Measurements from ENCODE around the gene CRP.
"Not testable (repeated sequence)": the region's sequence is repeated elsewhere in the genome, so short reads cannot be mapped to it uniquely, and the experiment has no call there.

Gene CRP

DNA sequence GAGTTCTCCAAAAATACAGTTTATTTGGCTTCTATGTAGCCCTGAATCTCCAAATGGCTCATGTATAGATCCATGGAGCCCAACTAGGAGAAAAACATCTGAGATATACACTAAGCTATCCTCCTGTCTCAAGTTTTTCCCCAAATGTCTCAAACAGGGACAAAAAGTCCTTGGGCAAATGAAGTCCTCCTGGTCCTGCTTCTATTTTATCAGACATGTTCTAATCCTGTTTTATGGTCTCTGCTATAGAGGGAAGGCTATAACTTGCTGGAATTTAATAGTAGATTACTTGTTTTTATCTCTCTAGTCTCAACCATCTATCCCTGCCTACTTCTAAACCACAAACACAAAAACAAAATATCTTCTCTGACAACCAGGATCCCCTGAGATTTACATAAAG lies 26.9 kb downstream of the CRP start:
- H3K27me3 ChIP-seq (ENCODE audit: low read depth, low read length) = no peaks in the 10 kb centered on the region
- TF ChIP-seq EZH2phosphoT487 (IDR thresholded peaks at IDR 0.05; ENCODE audit: low read depth) = no peak
- no peak for TF ChIP-seq CTCF (IDR thresholded peaks at IDR 0.05; ENCODE audit: low read depth, low read length)

GRCh38 chr1:159686599-159687299 lies 27.6 kb downstream of the CRP start:
- TF ChIP-seq CTCF (IDR thresholded peaks at IDR 0.05; ENCODE audit: low read depth, low read length) = no peak
- no peak for TF ChIP-seq EZH2phosphoT487 (IDR thresholded peaks at IDR 0.05; ENCODE audit: low read depth)
- H2AFZ ChIP-seq (ENCODE audit: low read depth, low read length) = no peak overlapping the region
- H3K4me2 ChIP-seq (ENCODE audit: low read length) = no peak overlapping the region
- no peak overlapping the region for H3K27ac ChIP-seq (ENCODE audit: low read length)
- no peaks in the 10 kb centered on the region for H4K20me1 ChIP-seq (ENCODE audit: insufficient read depth, low read length)
- no peaks in the 10 kb centered on the region for H3K79me2 ChIP-seq (ENCODE audit: low read length)
- H3K4me1 ChIP-seq (ENCODE audit: low read length) = no peaks in the 10 kb centered on the region
- H3K27me3 ChIP-seq (ENCODE audit: low read depth, low read length) = no peaks in the 10 kb centered on the region
- no peak overlapping the region for H3K4me3 ChIP-seq (ENCODE audit: low read length)
- H3K9me3 ChIP-seq (ENCODE audit: insufficient read depth, low read length) = no peaks in the 10 kb centered on the region
- H3K9ac ChIP-seq (ENCODE audit: low read length) = no peak overlapping the region
- H3K36me3 ChIP-seq (replicated peaks; ENCODE audit: low read depth, low read length) = no peaks in the 10 kb centered on the region

More for the DNA sequence above, 26.9 kb downstream of the CRP start:
- Histone ChIP-seq H3K9me3 (ENCODE audit: insufficient read depth, low read length) (no peaks in the 10 kb centered on the region), H3K9ac (ENCODE audit: low read length) (no peak overlapping the region), H3K4me1 (ENCODE audit: low read length) (no peaks in the 10 kb centered on the region), H4K20me1 (ENCODE audit: insufficient read depth, low read length) (no peaks in the 10 kb centered on the region), H2AFZ (ENCODE audit: low read depth, low read length) (no peak overlapping the region), H3K4me2 (ENCODE audit: low read length) (no peak overlapping the region), H3K36me3 (replicated peaks; ENCODE audit: low read depth, low read length) (no peaks in the 10 kb centered on the region), H3K79me2 (ENCODE audit: low read length) (no peaks in the 10 kb centered on the region), H3K4me3 (ENCODE audit: low read length) (no peak overlapping the region), H3K27ac (ENCODE audit: low read length) (no peak overlapping the region)

- no peaks in the 10 kb centered on the region for H3K4me1 ChIP-seq (ENCODE audit: low read length)
- no peak overlapping the region for H3K4me2 ChIP-seq (ENCODE audit: low read length)
- no peak overlapping the region for H2AFZ ChIP-seq (ENCODE audit: low read depth, low read length)
- no peak overlapping the region for H3K4me3 ChIP-seq (ENCODE audit: low read length)
- H4K20me1 ChIP-seq (ENCODE audit: insufficient read depth, low read length) = no peaks in the 10 kb centered on the region
- H3K27me3 ChIP-seq (ENCODE audit: low read depth, low read length) = no peaks in the 10 kb centered on the region
- TF ChIP-seq CTCF (IDR thresholded peaks at IDR 0.05; ENCODE audit: low read depth, low read length) (no peak), EZH2phosphoT487 (IDR thresholded peaks at IDR 0.05; ENCODE audit: low read depth) (no peak)
- no peaks in the 10 kb centered on the region for H3K36me3 ChIP-seq (replicated peaks; ENCODE audit: low read depth, low read length)
- H3K79me2 ChIP-seq (ENCODE audit: low read length) = no peaks in the 10 kb centered on the region
- H3K9ac ChIP-seq (ENCODE audit: low read length) = no peak overlapping the region
- no peak overlapping the region for H3K27ac ChIP-seq (ENCODE audit: low read length)
- H3K9me3 ChIP-seq (ENCODE audit: insufficient read depth, low read length) = no peaks in the 10 kb centered on the region
These were observed 35.5 kb downstream of the CRP start for GRCh38 chr1:159678939-159679338.

GRCh38 chr1:159675046-159675445 lies 39.3 kb downstream of the CRP start:
- H4K20me1 ChIP-seq (ENCODE audit: insufficient read depth, low read length) = no peaks in the 10 kb centered on the region
- 0 out of 2 replicates have a peak overlapping the region, but pooled peaks have one; percentile 35 for H2AFZ ChIP-seq (ENCODE audit: low read depth, low read length)
- H3K4me1 ChIP-seq (ENCODE audit: low read length) = no peaks in the 10 kb centered on the region
- no peaks in the 10 kb centered on the region for H3K27me3 ChIP-seq (ENCODE audit: low read depth, low read length)
- TF ChIP-seq EZH2phosphoT487 (IDR thresholded peaks at IDR 0.05; ENCODE audit: low read depth) (no peak), CTCF (IDR thresholded peaks at IDR 0.05; ENCODE audit: low read depth, low read length) (no peak)
- H3K27ac ChIP-seq (ENCODE audit: low read length) = no peak overlapping the region
- no peak overlapping the region for H3K9ac ChIP-seq (ENCODE audit: low read length)
- H3K79me2 ChIP-seq (ENCODE audit: low read length) = no peaks in the 10 kb centered on the region
- H3K4me3 ChIP-seq (ENCODE audit: low read length) = no peak overlapping the region
- no peaks in the 10 kb centered on the region for H3K9me3 ChIP-seq (ENCODE audit: insufficient read depth, low read length)
- no peak overlapping the region for H3K4me2 ChIP-seq (ENCODE audit: low read length)
- H3K36me3 ChIP-seq (replicated peaks; ENCODE audit: low read depth, low read length) = no peaks in the 10 kb centered on the region

DNA sequence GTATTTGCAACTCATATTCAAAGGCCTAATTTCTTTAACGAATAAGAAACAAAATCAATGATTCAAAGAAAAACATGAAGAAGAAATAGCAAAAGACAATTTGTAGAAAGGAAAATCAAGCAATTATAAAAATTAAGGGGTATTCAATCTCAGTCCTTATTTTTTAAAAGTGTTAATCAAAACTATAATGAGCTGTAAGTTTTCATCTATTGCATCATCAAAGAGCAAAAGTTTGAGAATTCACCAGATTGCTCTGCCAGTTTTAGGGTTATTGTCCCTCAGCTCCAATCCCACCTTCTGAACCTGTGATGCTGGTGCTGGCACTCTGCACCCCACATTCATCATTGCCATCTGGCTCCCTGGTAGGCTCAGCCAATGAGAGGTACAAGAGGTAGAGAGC lies 42.0 kb downstream of the CRP start:
- H3K9ac ChIP-seq (ENCODE audit: low read length); H3K27me3 ChIP-seq (ENCODE audit: low read depth, low read length); H3K36me3 ChIP-seq (replicated peaks; ENCODE audit: low read depth, low read length); H3K4me2 ChIP-seq (ENCODE audit: low read length); H3K27ac ChIP-seq (ENCODE audit: low read length); H2AFZ ChIP-seq (ENCODE audit: low read depth, low read length); H3K9me3 ChIP-seq (ENCODE audit: insufficient read depth, low read length); H4K20me1 ChIP-seq (ENCODE audit: insufficient read depth, low read length); H3K79me2 ChIP-seq (ENCODE audit: low read length); H3K4me1 ChIP-seq (ENCODE audit: low read length); H3K4me3 ChIP-seq (ENCODE audit: low read length): not testable (repeated sequence)

Data from OCI-LY3 (cell line).